Thoracic aorta (tissue), 2 donors: ENCODE data around the gene KCNN1. TPM values are rescaled to one million over a fixed set of nuclear protein-coding genes. Genes with fewer than 3 reads are reported as not detected.

Experiments
- ATAC-seq: fragments of 150-250 bp; one replicate; pipeline ENCODE4 v1.8.0; 2017; ENCODE audit warnings: low read depth; ENCODE audit not compliant: insufficient number of reproducible peaks, low FRiP score
- DNase-seq: peaks from one replicate; pipeline ENCODE4 v3.0.0-alpha.2; 2020; ENCODE audit warnings: low spot score
- H3K27ac ChIP-seq, 2 donors: fragments of 200-600 bp; sonication (generic); 1 replicate in 1 of 2; 2 replicates in 1 of 2; pipeline ENCODE4 v1.5.1; 2016; ENCODE audit warnings: mild to moderate bottlenecking in 2 of 2, moderate library complexity in 2 of 2
- H3K27me3 ChIP-seq: fragments of 200-600 bp; sonication (generic); replicated peaks from 2 replicates; pipeline ENCODE4 v1.6.0; 2016; ENCODE audit warnings: mild to moderate bottlenecking; ENCODE audit not compliant: insufficient read depth
- H3K36me3 ChIP-seq: fragments of 200-600 bp; sonication (generic); one replicate; pipeline ENCODE4 v1.5.1; 2016
- H3K4me1 ChIP-seq, 2 donors: fragments of 200-600 bp; sonication (generic); 1 replicate in 1 of 2; 2 replicates in 1 of 2; pipeline versions ENCODE4 v1.5.1 to v1.6.0; 2016; ENCODE audit warnings: low read depth in 2 of 2, mild to moderate bottlenecking in 1 of 2; ENCODE audit not compliant: control insufficient read depth in 1 of 2
- H3K4me3 ChIP-seq: fragments of 200-600 bp; sonication (generic); 2 replicates; pipeline ENCODE4 v1.5.1; 2016; ENCODE audit warnings: mild to moderate bottlenecking
- H3K9me3 ChIP-seq: fragments of 200-600 bp; sonication (generic); 2 replicates; pipeline ENCODE4 v1.5.1; 2016
- CTCF ChIP-seq: fragments of 200-600 bp; sonication (generic); IDR thresholded peaks from one replicate; pipeline ENCODE4 v1.5.1; 2019; ENCODE audit warnings: antibody characterized with exemption
- total RNA-seq, 2 donors: library from RNA; depleted of rRNA; stranded (reverse); fragments of >200 nt; gene quantifications; one replicate each; pipeline versions ENCODE4 v1.1.0 to v1.2.3, GENCODE V29; 2016

KCNN1 gene
- total RNA-seq, 2 donors from 2014 or later = 0.99 TPM; not detected in 1

GRCh38 chr19:17999684-18000479 is 33.0 kb downstream of the KCNN1 start:
- no peaks in the 10 kb centered on the region for H3K36me3 ChIP-seq
- H3K27ac ChIP-seq = peak overlapping the region; percentile 87 to 90
- H3K4me1 ChIP-seq = peaks cover 7 to 22% of the 10 kb centered on the region in 2 donors
- no peak for ATAC-seq
- H3K9me3 ChIP-seq = no peaks in the 10 kb centered on the region
- no peak for TF ChIP-seq CTCF
- DNase-seq = no peak
- no peaks in the 10 kb centered on the region for H3K27me3 ChIP-seq
- H3K4me3 ChIP-seq = peak overlapping the region; percentile 78

GRCh38 chr19:18000480-18000914 is 33.6 kb downstream of the KCNN1 start:
- no peak for TF ChIP-seq CTCF
- peaks cover 7 to 22% of the 10 kb centered on the region in 2 donors for H3K4me1 ChIP-seq
- DNase-seq (no peak), ATAC-seq (no peak)
- H3K9me3 ChIP-seq = no peaks in the 10 kb centered on the region
- no peaks in the 10 kb centered on the region for H3K27me3 ChIP-seq
- H3K27ac ChIP-seq = peak overlapping the region; percentile 87 to 90
- H3K36me3 ChIP-seq = no peaks in the 10 kb centered on the region
- peak overlapping the region; percentile 78 for H3K4me3 ChIP-seq

- Histone ChIP-seq H3K4me1 (peaks cover 7 to 22% of the 10 kb centered on the region in 2 donors), H3K36me3 (no peaks in the 10 kb centered on the region), H3K9me3 (no peaks in the 10 kb centered on the region), H3K4me3 (peak overlapping the region; percentile 78), H3K27ac (peak overlapping the region; percentile 87 to 90), H3K27me3 (no peaks in the 10 kb centered on the region)
- TF ChIP-seq CTCF = no peak
- DNase-seq (peak; percentile 91), ATAC-seq (peak; percentile 70)
These were observed 34.2 kb downstream of the KCNN1 start for GRCh38 chr19:18000915-18001776.

- Histone ChIP-seq H3K36me3 (no peaks in the 10 kb centered on the region), H3K27ac (peak overlapping the region; percentile 87 to 90), H3K9me3 (no peaks in the 10 kb centered on the region), H3K4me3 (peak overlapping the region; percentile 78), H3K4me1 (peaks cover 7 to 22% of the 10 kb centered on the region in 2 donors), H3K27me3 (no peaks in the 10 kb centered on the region)
- no peak for DNase-seq
- TF ChIP-seq CTCF = no peak
- ATAC-seq = no peak
These were observed 35.0 kb downstream of the KCNN1 start for GRCh38 chr19:18001777-18002345.
